HG02678 (cell line): ENCODE measurements around the gene ATP6V0E1.

Experiments used
- ATAC-seq: cut with Tn5 transposase; IDR thresholded peaks from one replicate; pipeline ENCODE4 v1.9.1; 2021; ENCODE audit warnings: mild to moderate bottlenecking, moderate library complexity; ENCODE audit not compliant: unreplicated experiment

ATP6V0E1 gene

DNA sequence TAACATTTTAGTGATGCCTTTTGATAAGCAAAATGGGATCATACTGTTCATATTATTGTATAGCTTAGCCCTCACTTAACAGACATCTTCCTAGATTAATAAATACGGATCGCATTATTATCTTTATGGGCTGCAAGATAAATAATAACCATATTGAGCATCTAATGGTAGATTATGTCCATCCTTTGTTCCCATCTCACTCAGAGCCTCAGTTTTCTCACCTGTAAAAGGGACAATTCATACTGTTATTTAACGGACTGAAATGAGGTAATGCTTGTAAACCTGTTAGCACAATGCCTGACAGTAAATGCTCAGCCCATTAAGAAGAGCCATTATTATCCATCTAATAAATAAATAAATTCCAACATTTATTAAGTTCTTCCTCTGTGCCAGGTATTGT is 27.3 kb upstream of the ATP6V0E1 start:
- no peak for ATAC-seq

DNA sequence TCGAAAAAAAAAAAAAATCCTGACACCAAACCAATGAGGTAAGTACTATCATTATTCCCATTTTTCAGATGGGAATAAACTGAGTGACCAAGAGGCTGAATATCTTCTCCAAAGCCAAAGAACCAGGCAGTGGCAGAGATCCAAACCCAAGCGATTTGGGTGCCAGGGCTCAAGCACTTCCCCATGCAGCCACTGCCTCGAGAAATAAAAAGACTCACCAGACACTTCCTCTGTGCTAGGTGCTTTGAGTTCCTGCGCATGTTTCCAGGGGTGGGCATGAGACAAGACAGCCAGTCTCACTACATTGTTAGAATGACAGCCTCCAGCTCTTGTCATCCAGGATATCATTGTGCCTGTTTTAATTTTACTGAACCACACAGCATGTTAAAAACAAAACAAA is 26.6 kb upstream of the ATP6V0E1 start:
- ATAC-seq, result no peak

DNA sequence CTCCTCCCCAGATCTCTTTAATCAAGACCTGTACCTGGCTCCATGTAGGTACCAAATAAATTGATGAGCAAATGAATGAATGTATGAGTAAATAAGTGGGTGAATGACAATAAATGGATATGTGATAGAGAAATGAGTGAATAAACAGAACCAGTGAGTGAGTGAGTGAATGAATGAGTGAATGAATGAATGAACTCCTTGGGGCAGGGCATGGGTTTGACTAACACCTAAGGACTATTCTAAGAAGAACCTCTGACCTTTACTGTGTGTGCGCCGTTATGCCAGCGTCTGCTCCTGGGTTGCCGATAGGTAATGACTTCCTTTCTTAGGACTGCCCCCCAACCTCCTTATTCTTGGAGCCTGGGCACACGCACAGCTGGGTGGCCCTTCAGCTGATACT is 26.1 kb upstream of the ATP6V0E1 start:
- no peak for ATAC-seq

DNA sequence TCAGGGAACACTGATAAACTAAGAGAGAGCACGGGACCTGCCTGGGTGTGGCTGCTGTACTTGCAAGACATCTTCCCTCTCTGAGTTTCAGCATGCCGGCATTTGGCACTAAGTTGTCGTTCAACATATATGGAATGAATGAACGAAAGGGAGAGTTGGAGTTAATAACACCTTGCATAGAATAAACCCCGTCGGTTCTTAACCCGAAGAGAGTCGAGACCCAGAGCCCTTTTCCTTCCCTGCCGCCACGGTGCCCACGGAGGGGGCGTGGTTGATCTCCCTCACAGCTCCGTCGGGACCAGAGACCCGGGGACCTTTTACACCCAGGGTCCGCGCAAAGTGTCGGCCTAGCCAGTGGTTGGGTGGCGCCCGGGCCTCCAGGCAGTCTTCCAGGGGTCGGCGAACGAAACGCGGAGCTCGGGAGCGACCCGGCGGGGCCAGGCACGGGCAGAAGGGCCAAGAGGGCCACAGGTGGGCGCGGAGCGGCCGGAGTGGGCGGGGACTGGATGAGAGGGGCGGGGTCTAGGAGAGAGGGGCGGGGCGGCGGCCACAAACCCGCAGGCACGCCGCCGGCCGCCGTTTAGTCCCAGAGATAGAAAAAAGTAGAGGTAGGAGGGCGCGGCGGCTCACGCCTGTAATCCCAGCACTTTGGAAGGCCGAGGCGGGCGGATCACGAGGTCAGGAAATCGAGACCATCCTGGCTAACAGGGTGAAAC is 25.1 kb upstream of the ATP6V0E1 start:
- ATAC-seq, result peak; percentile 65

DNA sequence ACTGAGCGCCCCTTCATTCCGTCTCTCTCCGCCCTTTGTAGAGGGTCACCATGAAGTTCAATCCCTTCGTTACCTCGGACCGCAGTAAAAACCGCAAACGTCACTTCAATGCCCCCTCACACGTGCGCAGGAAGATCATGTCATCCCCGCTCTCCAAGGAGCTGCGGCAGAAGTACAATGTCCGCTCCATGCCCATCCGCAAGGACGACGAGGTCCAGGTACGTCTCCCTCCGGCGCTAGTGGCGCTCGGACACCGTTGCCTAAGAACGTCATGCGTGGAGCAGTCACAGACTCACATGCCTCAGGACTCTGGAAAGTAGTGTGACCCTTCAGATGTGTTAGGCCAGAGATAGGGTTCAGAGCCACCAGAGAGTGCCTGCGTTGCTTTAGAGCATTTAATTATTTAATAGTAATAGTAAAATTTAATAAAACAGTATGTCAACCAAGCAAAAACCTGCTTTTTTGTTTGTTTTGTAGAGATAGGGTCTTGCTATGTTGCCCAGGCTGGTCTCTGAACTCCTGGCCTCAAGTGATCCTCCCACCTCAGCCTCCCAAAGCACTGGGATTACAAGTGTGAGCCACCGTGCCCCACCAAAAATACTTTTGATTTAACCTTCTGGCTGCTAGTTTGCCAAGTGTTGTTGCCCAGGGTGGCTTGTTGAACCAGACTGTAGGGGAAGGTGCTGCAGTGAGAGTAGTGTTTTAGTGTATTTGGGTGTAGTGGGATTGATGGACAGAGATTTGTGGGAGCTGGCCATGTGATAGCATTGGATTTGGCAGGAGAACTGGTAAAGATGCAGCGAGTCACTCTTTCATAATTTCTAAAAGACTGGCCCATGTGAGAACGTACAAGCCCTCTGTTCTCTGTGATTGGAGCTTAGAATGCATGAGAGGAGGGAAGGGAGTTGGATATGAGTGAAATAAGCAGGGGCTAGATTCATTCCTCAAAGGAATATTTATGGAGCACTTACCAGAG is 23.5 kb upstream of the ATP6V0E1 start:
- ATAC-seq, result no peak

DNA sequence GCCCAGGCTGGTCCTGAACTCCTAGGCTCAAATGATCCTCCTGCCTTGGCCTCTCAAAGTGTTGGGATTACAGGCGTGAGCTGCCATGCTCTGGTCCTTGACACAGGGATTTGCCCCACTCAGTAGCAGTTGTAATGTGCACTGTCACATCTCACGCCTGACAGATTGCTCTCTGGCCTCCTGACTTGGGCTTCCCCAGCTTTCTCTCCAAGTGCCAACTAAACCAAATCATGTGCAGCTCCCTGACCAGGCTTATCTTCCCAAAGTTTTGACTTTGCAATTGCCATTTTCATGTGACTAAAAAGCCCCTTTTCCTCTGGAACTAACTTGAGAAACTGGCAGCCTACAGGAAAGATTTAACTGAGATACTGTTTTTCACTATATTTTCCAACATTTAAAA is 13.7 kb upstream of the ATP6V0E1 start:
- ATAC-seq, result no peak

DNA sequence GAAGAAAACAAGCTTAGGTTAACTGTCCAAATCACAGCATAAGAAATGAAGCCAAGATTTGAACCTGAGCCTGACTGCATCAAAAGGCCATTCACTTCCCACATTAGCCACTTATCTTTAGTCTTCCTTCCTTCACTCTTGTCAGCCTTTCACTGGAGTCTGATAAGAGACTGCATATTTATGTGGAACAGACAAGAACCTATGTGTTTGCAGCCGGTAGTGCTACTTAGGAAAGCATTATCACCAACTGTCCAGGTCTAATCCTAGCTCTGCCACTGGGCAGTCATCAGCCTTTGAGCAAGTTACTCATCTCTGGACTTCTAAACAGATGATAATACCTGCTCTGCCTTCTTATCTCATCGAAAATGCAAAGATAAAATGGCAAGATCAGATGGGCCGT is 12.1 kb upstream of the ATP6V0E1 start:
- ATAC-seq, result no peak

DNA sequence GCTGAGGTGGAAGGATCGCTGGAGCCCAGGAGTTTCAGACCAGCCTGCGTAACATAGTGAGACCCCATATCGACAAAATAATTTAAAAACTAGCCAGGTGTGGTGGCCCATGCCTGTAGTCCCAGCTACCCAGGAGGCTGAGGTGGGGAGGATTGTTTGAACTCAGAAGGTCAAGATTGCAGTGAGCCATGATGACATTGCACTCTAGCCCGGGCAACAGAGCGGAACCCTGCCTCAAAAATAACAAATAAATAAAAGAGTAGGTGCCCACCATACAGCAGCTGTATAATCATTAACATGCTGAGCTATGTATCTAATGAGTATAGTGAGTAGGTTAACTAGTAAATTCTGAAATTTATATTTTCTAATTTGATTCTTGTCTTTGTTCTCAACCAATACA is 11.0 kb upstream of the ATP6V0E1 start:
- ATAC-seq, result no peak

DNA sequence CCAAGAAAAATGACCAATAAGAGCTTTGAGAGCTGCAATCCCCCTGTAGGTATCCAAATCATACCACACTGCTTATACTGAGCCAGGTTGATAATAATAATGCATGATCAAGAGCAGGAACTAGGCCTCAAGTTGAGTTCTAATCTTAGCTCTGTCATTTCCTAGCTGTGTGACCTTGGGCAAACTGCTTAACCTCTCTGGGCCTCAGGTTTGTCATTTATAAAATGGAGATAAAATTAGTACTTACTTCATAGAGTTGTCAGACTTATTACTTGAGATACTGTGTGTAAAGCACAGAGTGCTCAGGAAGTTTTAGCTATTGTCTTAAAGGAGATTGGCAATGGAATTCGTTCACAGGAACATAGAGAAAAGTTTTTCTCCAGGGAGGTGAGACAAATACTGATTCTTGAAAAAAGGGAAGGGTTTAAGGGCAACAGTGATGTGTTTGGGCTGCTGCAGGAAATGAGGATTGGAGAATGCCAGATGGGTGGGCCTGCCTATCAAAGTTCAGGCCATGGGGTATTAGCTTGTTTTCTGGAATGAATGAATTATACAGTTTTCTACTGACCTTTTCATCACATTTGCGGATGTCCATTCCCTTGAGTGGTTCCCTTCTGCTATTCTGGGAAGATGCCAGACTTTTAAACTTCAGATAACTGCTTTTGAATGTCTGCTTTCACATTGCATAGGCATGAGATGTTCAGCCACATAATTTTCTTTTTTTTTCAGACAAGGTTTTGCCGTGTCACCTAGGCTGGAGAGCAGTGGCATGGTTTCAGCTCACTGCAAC is 10.2 kb upstream of the ATP6V0E1 start:
- no peak for ATAC-seq

DNA sequence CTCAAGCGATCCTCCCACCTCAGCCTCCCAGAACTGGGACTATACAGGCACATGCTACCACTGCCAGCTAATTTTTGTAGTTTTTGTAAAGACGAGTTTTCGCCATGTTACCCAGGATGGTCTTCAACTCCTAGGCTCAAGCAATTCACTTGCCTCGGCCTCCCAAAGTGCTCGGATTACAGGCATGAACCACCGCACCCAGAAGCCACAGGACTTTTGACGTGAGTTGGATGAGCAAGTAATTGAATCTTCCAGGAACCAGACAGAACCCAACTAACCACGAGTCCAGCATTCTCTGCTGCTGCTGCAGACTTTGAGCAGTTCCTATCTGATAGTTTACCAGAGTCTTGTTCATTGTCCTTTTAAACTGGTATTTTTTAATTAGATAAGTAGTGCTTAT is 9.6 kb upstream of the ATP6V0E1 start:
- ATAC-seq, result no peak

DNA sequence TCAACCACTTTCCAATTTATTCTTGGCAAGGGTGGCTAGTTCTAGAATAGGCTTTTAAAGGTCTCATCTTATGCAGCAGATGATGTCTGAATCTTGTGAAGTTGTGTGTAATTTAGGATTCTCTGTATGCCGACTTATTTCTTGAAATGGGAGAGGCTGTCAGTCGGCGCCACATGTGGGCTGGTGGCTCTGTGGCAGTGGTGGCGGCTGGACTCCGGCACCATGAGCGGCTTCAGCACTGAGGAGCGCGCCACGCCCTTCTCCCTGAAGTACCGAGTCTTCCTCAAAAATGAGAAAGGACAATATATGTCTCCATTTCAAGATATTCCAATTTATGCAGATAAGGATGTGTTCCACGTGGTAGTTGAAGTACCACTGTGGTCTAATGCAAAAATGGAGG is 8.3 kb upstream of the ATP6V0E1 start:
- ATAC-seq, result no peak

DNA sequence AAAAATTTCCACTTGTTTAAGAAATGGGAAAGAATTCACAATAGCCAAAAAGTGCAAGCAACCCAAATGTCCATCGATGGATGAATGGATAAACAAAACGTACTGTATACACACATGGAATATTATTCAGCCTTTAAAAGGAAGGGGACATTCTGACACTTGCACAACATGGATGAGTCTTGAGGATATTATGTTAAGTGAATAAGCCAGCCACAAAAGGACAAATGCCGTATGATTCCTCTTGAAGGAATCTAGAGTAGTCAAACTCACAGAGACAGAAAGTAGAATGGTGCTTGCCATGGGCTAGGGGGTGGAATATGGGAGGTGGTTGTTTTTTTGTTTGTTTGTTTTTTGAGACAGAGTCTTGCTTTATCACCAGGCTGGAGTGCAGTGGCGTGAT is 3.8 kb upstream of the ATP6V0E1 start:
- no peak for ATAC-seq

DNA sequence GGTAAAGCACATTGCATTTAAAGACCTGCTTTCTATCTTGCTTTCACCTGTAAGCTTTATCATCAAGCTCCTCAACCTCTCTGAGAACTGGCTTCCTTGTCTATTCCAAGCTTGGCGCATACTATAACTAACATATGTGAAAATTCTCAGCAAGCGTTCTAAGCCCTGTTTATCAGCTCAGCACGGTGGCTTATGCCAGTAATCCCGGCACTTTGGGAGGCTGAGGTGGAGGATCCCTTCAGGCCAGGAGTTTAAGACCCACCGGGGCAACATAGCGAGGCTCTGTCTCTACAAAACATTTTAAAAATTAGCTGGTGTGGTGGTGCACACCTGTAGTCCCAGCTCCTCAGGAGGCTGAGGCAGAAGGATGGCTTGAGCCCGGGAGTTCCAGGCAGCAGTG is 1.6 kb upstream of the ATP6V0E1 start:
- ATAC-seq, result no peak

DNA sequence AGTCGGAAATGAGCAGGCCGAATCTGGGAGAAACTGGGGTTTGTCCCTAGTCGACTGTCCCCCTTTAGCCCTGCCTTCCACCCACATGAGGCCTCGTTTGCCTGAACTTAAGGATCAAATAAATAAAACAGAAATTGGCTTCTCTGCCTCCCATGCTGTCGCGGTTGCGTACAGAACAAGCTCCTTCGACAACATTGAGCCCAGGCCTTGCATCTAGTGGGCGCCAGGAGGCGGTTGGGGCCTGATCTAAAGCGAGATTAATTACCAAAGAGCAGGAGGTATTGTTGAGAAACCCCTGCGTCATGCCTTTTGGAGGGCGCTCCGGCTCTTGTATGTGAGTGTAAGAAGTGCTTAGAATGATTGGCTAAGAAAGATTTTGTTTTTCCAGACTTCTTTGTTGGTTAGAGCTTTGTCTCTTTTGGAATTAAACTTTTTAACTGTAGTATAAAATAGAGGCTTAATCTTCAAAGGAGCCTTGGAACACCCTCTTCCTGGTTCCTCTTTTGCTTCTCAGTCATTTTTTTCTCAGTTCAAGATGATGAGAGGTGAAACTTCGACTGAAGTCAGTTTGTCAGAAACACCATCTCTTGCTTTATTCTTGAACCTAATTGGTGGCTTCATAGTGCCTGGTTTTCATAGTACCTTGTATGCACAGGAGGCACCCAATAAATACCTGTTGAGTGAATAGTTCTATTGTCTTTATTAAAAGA is 828 bp downstream of the ATP6V0E1 start:
- ATAC-seq, result peak; percentile 60

DNA sequence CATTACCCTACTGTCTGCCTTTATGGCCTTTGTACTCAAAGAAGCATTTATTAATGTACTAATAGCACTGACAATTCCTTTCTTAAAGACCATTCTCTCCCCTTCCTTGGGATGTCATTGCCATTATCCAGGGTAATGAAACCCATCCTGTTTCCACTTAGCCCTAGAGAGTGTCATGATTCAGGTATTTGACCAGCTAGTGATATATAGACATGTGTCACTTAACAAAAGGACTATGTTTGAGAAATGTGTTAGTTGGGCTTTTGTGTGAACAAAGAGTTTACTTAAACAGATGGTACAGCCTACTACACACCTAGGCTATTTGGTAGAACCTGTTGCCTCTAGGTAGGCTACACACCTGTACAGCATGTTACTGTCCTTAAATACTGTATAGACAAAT is 2.0 kb downstream of the ATP6V0E1 start:
- ATAC-seq, result no peak

DNA sequence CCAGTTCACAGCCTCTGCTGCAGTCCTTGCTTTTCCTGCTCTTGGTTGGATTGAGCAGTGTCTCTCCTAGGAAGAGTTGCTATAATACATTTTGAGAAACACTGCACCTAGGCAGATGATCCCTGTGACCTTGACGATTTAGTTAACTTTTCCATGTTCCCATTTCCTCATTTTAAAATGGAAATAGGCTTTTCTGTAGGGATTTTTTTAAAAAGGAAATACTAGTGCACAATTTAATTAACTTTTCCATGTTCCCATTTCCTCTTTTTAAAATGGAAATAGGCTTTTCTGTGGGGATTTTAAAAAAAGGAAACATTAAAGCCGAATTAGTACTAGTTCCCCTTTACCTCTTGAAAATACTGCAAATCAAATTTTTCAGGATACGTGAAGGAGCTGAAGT is 4.7 kb downstream of the ATP6V0E1 start:
- ATAC-seq, result no peak

DNA sequence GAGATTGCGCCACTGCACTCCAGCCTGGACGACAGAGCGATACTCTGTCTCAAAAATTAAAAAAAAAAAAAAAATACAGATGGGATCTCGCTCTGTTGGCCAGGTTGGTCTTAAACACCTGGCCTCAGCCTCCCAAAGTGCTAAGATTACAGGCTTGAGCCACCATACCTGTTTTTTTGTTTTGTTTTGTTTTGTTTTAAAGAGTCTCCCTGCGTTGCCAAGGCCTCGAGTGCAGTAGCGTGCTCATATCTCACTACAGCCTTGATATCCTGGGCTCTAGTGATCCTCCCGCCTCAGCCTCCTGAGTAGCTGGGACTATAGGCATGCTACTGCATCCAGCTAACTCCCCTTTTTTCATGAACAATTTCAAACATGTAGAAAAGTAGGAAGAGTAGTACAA is 7.2 kb downstream of the ATP6V0E1 start:
- ATAC-seq, result no peak

DNA sequence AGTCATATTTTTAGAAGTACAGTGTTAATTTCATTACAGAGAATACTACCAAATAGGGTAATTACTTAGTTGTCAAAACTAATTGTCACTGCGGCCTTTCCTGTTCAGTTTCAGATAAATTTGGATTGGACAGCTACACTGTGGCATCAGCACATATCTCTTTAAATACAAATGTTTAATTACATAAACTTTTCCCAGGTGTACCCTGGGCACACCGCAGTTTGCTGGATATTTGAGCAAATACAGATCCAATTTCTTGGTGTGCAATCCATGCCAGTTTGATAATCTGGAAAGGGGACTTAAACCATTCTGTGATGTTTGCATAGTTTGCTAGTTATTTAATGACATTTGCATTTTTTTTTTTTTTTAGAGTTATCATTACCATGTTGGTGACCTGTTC is 10.8 kb downstream of the ATP6V0E1 start:
- no peak for ATAC-seq

DNA sequence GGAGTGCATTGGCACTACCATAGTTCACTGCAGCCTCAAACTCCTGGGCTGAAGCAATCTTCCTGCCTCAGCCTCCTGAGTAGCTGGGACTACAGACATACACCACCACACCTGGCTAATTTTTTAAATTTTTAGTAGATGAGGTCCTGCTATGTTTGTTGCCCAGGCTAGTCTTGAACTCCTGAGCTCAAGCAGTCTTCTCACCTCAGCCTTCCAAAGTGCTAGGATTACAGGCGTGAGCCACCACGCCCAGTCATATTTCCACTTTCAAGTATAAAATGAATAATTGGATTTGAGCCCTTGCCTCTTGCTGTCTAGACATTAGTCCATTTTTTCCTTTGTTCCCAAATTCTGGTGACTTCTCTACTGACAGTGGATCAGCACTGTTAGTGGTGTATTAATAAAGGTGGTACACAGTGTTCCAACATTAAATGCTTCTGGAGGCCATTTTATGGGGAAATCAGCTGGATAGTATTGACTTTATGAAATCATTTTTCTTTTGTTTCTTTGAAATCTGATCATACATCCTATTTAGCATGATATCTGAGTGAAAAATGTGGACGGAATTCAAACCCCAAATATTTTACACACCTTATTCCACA is 15.9 kb downstream of the ATP6V0E1 start:
- no peak for ATAC-seq

DNA sequence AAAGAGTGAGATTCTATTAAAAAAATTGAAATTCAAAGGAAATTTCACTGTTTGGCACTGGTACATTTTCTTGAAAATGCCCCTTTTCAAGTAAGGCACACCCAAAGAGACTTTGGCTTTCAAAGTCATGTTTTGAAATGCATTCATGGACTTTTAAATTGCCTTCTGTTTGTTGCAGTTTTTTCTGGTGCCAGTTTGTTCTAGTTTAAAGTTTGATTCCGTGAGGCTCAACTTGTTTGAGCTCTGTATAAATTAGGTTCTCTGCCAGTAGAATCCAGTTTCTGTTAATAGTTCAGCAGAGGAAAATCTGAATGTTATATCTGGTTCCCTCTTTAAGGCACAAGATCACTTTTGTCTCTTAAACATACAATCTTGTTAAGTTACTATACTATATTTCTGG is 16.4 kb downstream of the ATP6V0E1 start:
- no peak for ATAC-seq
